Activated CD8-positive, alpha-beta T cell treated with anti-CD3 and anti-CD28 coated beads, Interleukin-2, amount 10 ng/mL, durations not matched to agents 7 days and 5 days (primary cell): ENCODE measurements around the gene BPTF. TPM values are rescaled to one million over a fixed set of nuclear protein-coding genes. Genes with fewer than 3 reads are reported as not detected.
A peak's percentile ranks its signal among the peaks of the same experiment; 100 is the strongest.
"Not testable (repeated sequence)": the region's sequence is repeated elsewhere in the genome, so short reads cannot be mapped to it uniquely, and the experiment has no call there.

Experiments used
- ATAC-seq: fragments of 150-1000 bp; cut with Tn5 transposase; one replicate; pipeline ENCODE4 v1.10.0; 2021; ENCODE audit warnings: moderate library complexity
- CTCF ChIA-PET: fragments of 350-600 bp; sonication (Branson Sonifier 250); formaldehyde crosslinking; loops from one replicate; lab custom pipeline; 2021; ENCODE audit warnings: antibody characterized with exemption; lab: Charles Lee
- POLR2A ChIA-PET: fragments of 350-600 bp; sonication (Branson Sonifier 250); formaldehyde crosslinking; loops from one replicate; lab custom pipeline; 2021; ENCODE audit warnings: antibody characterized with exemption; lab: Charles Lee
- DNase-seq: peaks from one replicate; pipeline ENCODE4 v3.0.0-alpha.2; 2020
- H3K27ac Mint-ChIP-seq: one replicate; pipeline ENCODE4 v1.8.0; 2021; ENCODE audit warnings: mild to moderate bottlenecking, mixed read lengths
- H3K27me3 Mint-ChIP-seq: one replicate; pipeline ENCODE4 v1.8.0; 2021; ENCODE audit warnings: low read depth, mixed read lengths
- H3K36me3 Mint-ChIP-seq: one replicate; pipeline ENCODE4 v1.8.0; 2021; ENCODE audit warnings: low read depth, mixed read lengths
- H3K4me1 Mint-ChIP-seq: one replicate; pipeline ENCODE4 v1.8.0; 2021; ENCODE audit warnings: low read depth, mixed read lengths
- H3K4me3 Mint-ChIP-seq: one replicate; pipeline ENCODE4 v1.8.0; 2021; ENCODE audit warnings: mild to moderate bottlenecking, mixed read lengths
- H3K9me3 Mint-ChIP-seq: one replicate; pipeline ENCODE4 v1.8.0; 2022; ENCODE audit warnings: mixed read lengths; ENCODE audit not compliant: insufficient read depth
- total RNA-seq, 2 experiments: library from RNA; stranded (reverse); gene quantifications; one replicate each; pipeline ENCODE4 v1.2.3, GENCODE V29; 2021

BPTF gene
- total RNA-seq, 2 experiments from 2014 or later = 85.9 to 87.0 TPM

DNA sequence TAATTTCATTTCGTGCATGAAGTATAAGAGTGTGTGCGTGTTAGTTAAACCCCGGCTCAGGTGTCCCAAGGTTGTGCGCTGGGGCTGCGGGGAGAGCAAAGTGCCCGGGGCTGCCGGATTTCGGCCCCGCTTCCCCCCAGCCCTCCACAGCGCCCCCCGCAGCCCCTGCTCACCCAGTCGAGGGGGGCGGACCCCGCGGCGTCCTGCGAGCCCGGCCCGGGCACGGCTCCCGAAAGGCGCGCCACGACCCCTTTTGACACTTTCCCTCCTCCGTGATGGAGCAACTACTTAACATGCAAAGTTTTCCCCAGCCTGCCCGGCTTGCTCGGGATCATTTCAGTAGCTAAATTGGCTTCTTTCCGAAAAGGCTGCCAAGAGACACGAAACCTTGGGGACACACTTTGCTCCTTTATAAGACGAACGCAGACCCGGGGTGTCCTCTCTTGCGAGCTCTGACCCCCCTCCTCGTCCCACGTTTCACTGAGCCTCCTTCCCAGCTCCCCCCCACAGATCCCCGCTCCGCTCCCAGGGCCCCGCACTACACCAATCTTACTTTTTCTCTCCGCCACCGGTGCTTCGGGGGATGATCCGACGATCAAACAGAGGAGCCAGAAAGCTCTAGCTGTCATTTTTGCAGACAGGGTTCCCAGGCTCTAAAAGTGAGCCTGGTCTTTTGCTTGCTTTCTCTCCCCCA, 170.4 kb downstream of the BPTF start:
- ChIA-PET CTCF (interaction anchor here (1.0 to 2.1 kb wide), 5 partner anchors 10 to 470 kb away, joined by 3 to 8 read pairs (median 4); no protein-coding TSS in a partner anchor), POLR2A (interaction anchor here (0.8 kb wide), 1 partner anchor 555 kb away, joined by 6 read pairs; no protein-coding TSS in a partner anchor)
- DNase-seq (peak; percentile 37), ATAC-seq (peak; percentile 16)
- Mint-ChIP-seq H3K9me3 (no peaks in the 10 kb centered on the region), H3K27ac (no peak overlapping the region), H3K27me3 (peaks cover 26% of the 10 kb centered on the region), H3K36me3 (peaks cover 5% of the 10 kb centered on the region), H3K4me3 (peak overlapping the region; percentile 75), H3K4me1 (peaks cover 31% of the 10 kb centered on the region)

GRCh38 chr17:67996301-67997171, 171.2 kb downstream of the BPTF start, which contains the start of gene C17orf58:
Gene C17orf58 (minus strand): TSS chr17:67996469. CDS start chr17:67996198, 271 bp downstream.
- DNase-seq, POLR2A ChIA-PET, H3K27ac Mint-ChIP-seq, ATAC-seq, H3K9me3 Mint-ChIP-seq, H3K36me3 Mint-ChIP-seq: not testable (repeated sequence)
- peak within 1 kb of the TSS; percentile 75 for H3K4me3 Mint-ChIP-seq
- CTCF ChIA-PET = interaction anchor here (1.1 to 2.1 kb wide), 4 partner anchors 10 to 469 kb away, joined by 3 to 8 read pairs (median 6); no protein-coding TSS in a partner anchor
- peaks cover 26% of the 10 kb centered on the region for H3K27me3 Mint-ChIP-seq
- peaks cover 31% of the 10 kb centered on the region for H3K4me1 Mint-ChIP-seq

DNA sequence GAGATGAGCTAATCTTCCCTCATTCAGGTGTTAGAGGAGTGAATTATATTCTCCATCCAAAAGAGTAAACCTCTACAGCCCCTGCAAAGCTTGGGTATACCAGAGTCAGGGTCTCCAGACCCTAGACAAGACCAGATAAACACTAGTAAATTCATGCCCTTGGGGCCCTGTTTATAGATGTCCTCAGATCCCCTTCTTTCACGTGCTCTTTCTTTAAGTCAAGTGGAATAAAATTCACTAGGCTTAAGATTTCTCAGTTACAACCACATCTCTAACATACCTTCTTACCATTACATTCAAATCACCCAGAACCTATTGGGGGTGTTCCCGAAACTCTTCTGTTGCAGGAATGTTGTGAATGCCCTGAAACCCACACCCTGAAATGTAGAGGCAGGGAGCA, 173.2 kb downstream of the BPTF start:
- Mint-ChIP-seq H3K27ac (no peak overlapping the region), H3K4me1 (peaks cover 25% of the 10 kb centered on the region), H3K9me3 (no peaks in the 10 kb centered on the region), H3K4me3 (no peak overlapping the region), H3K36me3 (peaks cover 2% of the 10 kb centered on the region), H3K27me3 (peaks cover 26% of the 10 kb centered on the region)
- DNase-seq (no peak), ATAC-seq (no peak)
- POLR2A ChIA-PET = no interaction called here
- CTCF ChIA-PET = interaction anchor here (0.9 kb wide), 1 partner anchor 12 kb away, joined by 3 read pairs; no protein-coding TSS in a partner anchor

- no peaks in the 10 kb centered on the region for H3K9me3 Mint-ChIP-seq
- ATAC-seq (no peak), DNase-seq (no peak)
- peaks cover 26% of the 10 kb centered on the region for H3K27me3 Mint-ChIP-seq
- H3K27ac Mint-ChIP-seq = no peak overlapping the region
- POLR2A ChIA-PET = no interaction called here
- CTCF ChIA-PET = no interaction called here
- H3K4me3 Mint-ChIP-seq = no peak overlapping the region
- H3K36me3 Mint-ChIP-seq = peaks cover 2% of the 10 kb centered on the region
- peaks cover 19% of the 10 kb centered on the region for H3K4me1 Mint-ChIP-seq
Observed at GRCh38 chr17:67999291-67999911, 174.1 kb downstream of the BPTF start.

DNA sequence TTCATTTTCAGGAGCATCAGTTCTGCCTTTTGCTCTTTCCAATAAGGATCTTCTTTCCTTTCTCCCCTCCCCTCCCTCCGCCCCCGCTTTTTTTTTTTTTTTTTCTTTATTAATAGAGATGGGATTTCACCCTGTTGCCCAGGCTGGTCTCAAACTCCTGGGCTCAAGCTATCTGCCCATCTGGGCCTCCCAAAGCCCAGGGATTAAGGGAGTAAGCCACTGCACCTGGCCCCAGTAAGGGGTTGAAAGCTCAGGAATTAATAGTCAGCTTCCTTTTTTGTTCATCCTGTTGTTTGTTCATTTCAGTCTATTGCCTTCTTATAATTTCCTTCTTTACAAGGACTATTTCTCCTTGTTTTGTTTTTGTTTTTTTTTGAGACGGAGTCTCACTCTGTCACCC, 178.9 kb downstream of the BPTF start:
- peaks cover 5% of the 10 kb centered on the region for H3K27me3 Mint-ChIP-seq
- no peak overlapping the region for H3K4me3 Mint-ChIP-seq
- H3K27ac Mint-ChIP-seq = no peak overlapping the region
- H3K9me3 Mint-ChIP-seq = no peaks in the 10 kb centered on the region
- H3K4me1 Mint-ChIP-seq = no peaks in the 10 kb centered on the region
- POLR2A ChIA-PET = no interaction called here
- CTCF ChIA-PET = interaction anchor here (1.1 kb wide), 1 partner anchor 433 kb away, joined by 3 read pairs; no protein-coding TSS in a partner anchor
- H3K36me3 Mint-ChIP-seq = no peaks in the 10 kb centered on the region
- ATAC-seq (no peak), DNase-seq (no peak)

DNA sequence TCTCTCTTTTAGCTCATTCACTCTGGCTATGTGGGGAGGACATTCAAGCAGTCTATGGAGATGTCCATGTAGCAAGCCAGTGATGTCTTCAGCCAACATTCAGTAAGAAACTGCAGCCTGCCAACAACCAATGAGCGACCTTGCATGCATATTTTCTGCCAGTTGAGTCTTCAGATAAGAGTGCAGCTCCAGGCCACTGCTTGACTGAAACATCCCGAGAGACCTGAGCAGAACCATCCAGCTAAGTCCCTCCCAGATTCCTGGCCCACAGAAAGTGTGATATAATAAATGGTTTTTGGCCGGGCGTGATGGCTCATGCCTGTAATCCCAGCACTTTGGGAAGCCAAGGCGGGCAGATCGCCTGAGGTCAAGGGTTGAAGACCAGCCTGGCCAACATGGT, 181.5 kb downstream of the BPTF start:
- no peaks in the 10 kb centered on the region for H3K9me3 Mint-ChIP-seq
- POLR2A ChIA-PET = no interaction called here

DNA sequence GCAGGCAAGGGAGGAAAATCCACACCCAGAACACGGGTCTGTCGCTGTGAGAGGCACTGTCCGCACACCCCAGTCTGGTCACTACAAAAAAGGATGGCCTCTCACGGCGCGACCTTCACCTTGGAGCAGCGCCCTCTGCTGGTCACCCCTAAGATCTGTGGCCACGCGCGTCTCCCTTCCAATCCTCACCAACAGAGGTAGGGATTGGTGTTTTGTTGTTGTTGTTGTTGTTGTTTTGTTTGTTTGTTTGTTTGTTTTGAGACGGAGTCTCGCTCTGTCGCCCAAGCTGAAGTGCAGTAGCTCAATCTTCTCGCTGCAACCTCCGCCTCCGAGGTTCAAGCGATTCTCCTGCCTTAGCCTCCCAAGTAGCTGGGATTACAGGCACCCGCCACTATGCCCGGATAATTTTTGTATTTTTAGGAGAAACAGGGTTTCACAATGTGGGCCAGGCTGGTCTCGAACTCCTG, 185.9 kb downstream of the BPTF start:
- Mint-ChIP-seq H3K36me3 (no peaks in the 10 kb centered on the region), H3K4me1 (peaks cover 9% of the 10 kb centered on the region), H3K4me3 (peak overlapping the region; percentile 59), H3K27me3 (peaks cover 13% of the 10 kb centered on the region), H3K9me3 (no peaks in the 10 kb centered on the region), H3K27ac (no peak overlapping the region)
- DNase-seq (peak; percentile 76), ATAC-seq (peak; percentile 86)
- POLR2A ChIA-PET = no interaction called here
- CTCF ChIA-PET = interaction anchor here (1.1 to 2.3 kb wide), 9 partner anchors 8 to 212 kb away, joined by 3 to 13 read pairs (median 5); partner anchors contain the start of gene C17orf58

More for the DNA sequence above, 181.5 kb downstream of the BPTF start:
- H3K27ac Mint-ChIP-seq = no peak overlapping the region
- H3K4me1 Mint-ChIP-seq = peaks cover 9% of the 10 kb centered on the region
- peaks cover 6% of the 10 kb centered on the region for H3K27me3 Mint-ChIP-seq
- no peak overlapping the region for H3K4me3 Mint-ChIP-seq
- DNase-seq (no peak), ATAC-seq (no peak)
- CTCF ChIA-PET = no interaction called here
- H3K36me3 Mint-ChIP-seq = no peaks in the 10 kb centered on the region

DNA sequence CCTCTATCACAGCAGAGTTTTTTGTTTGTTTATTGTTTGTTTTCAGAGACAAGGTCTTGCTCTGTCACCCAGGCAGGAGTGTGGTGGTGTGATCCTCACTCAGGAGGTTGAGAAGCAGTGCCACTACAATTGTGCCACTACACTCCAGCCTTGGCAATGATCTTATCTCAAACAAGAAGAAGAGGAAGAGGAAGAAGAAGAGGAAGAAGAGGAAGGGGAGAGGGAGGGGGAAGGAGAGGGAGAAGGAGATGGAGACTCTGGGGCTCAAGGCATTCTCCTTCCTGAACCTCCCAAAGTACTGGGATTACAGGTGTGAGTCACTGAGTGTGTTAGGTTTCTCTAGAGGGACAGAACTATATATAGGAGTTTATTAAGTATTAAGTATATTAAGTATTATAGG, 188.1 kb downstream of the BPTF start:
- DNase-seq = no peak
- Mint-ChIP-seq H3K27ac (no peak overlapping the region), H3K36me3 (no peaks in the 10 kb centered on the region), H3K27me3 (peaks cover 10% of the 10 kb centered on the region), H3K4me3 (no peak overlapping the region), H3K4me1 (peaks cover 11% of the 10 kb centered on the region), H3K9me3 (no peaks in the 10 kb centered on the region)
- POLR2A ChIA-PET = no interaction called here
- CTCF ChIA-PET = no interaction called here
- ATAC-seq = no peak

- ChIA-PET CTCF (interaction anchor here (1.0 kb wide), 1 partner anchor 15 kb away, joined by 3 read pairs; no protein-coding TSS in a partner anchor), POLR2A (no interaction called here)
- Mint-ChIP-seq H3K4me1 (peaks cover 19% of the 10 kb centered on the region), H3K4me3 (no peak overlapping the region), H3K27ac (no peak overlapping the region), H3K27me3 (peaks cover 7% of the 10 kb centered on the region), H3K36me3 (peaks cover 2% of the 10 kb centered on the region), H3K9me3 (no peaks in the 10 kb centered on the region)
- DNase-seq (no peak), ATAC-seq (no peak)
Observed at GRCh38 chr17:68015081-68015723, 189.9 kb downstream of the BPTF start.

- no peak for ATAC-seq
- Mint-ChIP-seq H3K4me1 (peaks cover 19% of the 10 kb centered on the region), H3K27ac (no peak overlapping the region), H3K27me3 (peaks cover 7% of the 10 kb centered on the region), H3K9me3 (no peaks in the 10 kb centered on the region), H3K4me3 (no peak overlapping the region), H3K36me3 (peaks cover 2% of the 10 kb centered on the region)
- CTCF ChIA-PET = no interaction called here
- POLR2A ChIA-PET = no interaction called here
- no peak for DNase-seq
Observed at GRCh38 chr17:68016838-68017237, 191.5 kb downstream of the BPTF start.

DNA sequence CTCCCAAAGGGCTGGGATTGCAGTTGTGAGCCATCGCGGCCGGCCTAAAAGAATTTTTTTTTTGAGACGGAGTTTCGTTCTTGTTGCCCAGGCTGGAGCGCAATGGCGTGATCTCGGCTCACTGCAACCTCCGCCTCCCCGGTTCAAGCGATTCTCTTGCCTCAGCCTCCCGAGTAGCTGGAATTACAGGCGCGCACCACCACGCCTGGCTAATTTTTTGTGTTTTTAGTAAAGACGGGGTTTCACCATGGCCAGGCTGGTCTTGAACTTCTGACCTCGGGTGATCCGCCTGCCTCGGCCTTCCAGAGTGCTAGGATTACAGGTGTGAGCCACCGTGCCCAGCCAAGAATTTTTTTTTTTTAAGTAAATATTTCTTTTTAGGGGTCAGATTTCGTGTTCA, 193.2 kb downstream of the BPTF start:
- H3K27ac Mint-ChIP-seq, ATAC-seq, H3K4me3 Mint-ChIP-seq, H3K9me3 Mint-ChIP-seq, DNase-seq, H3K36me3 Mint-ChIP-seq, H3K27me3 Mint-ChIP-seq, CTCF ChIA-PET: not testable (repeated sequence)
- peaks cover 20% of the 10 kb centered on the region for H3K4me1 Mint-ChIP-seq
- POLR2A ChIA-PET = interaction anchor here (2.6 kb wide), 1 partner anchor 17 kb away, joined by 20 read pairs; the partner anchor contains the start of gene KPNA2
